ENCODE data around the gene PPP1R14B. TPM values are rescaled to one million over a fixed set of nuclear protein-coding genes. Genes with fewer than 3 reads are reported as not detected.

The PPP1R14B gene
- total and polyA plus RNA-seq, 2 donors (not counting 3 experiments of a cell fraction or from before 2014, with no cell fraction given) = 308 to 431 TPM

DNA sequence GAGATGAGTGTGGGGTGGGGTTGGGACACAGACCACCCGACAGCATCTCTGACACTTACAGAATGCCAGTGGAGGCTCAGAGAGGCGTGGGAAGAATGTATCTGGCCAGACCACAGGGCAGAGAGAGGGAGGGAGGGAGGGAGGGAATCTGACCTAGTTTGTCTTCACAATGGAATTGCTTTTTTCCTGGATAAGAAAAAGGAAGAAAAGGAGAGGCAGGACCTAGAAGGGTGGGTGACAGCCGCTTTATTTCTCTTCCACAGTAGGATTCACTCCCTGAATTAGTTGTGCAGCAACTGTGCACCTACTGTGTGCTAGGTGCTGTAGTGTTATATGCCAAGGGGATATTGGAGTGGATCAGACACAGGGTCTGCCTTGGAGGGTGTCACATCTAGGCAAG, 48.0 kb upstream of the PPP1R14B start:
- H3K27me3 ChIP-seq (ENCODE audit: control insufficient read depth in 2 of 2, insufficient read depth in 2 of 2, low read length in 2 of 2) = peaks cover 67 to 90% of the 10 kb centered on the region in 2 experiments
- no peaks in the 10 kb centered on the region for H3K9me3 ChIP-seq (replicated peaks; ENCODE audit: control insufficient read depth, insufficient read depth, low read length)
- CTCF ChIA-PET = interaction anchor here (0.7 kb wide), 1 partner anchor 10 kb away, joined by 4 read pairs; the partner anchor contains the start of gene ESRRA
- no peak overlapping the region for H3K4me3 ChIP-seq (replicated peaks in 1 of 3; ENCODE audit: insufficient read depth in 1 of 3, low read depth in 1 of 3, low read length in 3 of 3)
- H3K9ac ChIP-seq (replicated peaks; ENCODE audit: extremely low read depth, insufficient read depth, low read length) = no peak overlapping the region
- no peak for DNase-seq (ENCODE audit: low read depth, low spot score)
- intact Hi-C loops (cut with micrococcal nuclease) = no loop called here
- dilution Hi-C loops (cut with MboI; ENCODE audit: extremely low pct_ligation_motif_present, low sequenced_read_pairs) = no loop called here
- POLR2A ChIA-PET = no interaction called here
- no peaks in the 10 kb centered on the region for H3K9me1 ChIP-seq (replicated peaks; ENCODE audit: control insufficient read depth, extremely low read depth, insufficient read depth, low read length)
- no peak overlapping the region for H3K4me2 ChIP-seq (ENCODE audit: insufficient read depth, low read length)
- no peak for FAIRE-seq
- no peak overlapping the region for H2AFZ ChIP-seq (ENCODE audit: low read depth, low read length)
- H4K20me1 ChIP-seq (replicated peaks; ENCODE audit: control insufficient read depth, extremely low read depth, insufficient read depth, low read length) = no peaks in the 10 kb centered on the region
- H3K4me1 ChIP-seq (ENCODE audit: control insufficient read depth, extremely low read depth, insufficient read depth, low read length) = peaks cover 5% of the 10 kb centered on the region
- BruUV-seq (replicated peaks) = no TSS peak
- H3K36me3 ChIP-seq (ENCODE audit: control insufficient read depth in 2 of 2, extremely low read depth in 1 of 2, insufficient read depth in 2 of 2, low read length in 2 of 2) = no peaks in the 10 kb centered on the region
- H3K27ac ChIP-seq (ENCODE audit: insufficient read depth, low read depth, low read length) = no peak overlapping the region
- TF ChIP-seq MYC (IDR thresholded peaks at IDR 0.05; ENCODE audit: low read depth, low read length) = no peak
- TF ChIP-seq, protein P1, sequence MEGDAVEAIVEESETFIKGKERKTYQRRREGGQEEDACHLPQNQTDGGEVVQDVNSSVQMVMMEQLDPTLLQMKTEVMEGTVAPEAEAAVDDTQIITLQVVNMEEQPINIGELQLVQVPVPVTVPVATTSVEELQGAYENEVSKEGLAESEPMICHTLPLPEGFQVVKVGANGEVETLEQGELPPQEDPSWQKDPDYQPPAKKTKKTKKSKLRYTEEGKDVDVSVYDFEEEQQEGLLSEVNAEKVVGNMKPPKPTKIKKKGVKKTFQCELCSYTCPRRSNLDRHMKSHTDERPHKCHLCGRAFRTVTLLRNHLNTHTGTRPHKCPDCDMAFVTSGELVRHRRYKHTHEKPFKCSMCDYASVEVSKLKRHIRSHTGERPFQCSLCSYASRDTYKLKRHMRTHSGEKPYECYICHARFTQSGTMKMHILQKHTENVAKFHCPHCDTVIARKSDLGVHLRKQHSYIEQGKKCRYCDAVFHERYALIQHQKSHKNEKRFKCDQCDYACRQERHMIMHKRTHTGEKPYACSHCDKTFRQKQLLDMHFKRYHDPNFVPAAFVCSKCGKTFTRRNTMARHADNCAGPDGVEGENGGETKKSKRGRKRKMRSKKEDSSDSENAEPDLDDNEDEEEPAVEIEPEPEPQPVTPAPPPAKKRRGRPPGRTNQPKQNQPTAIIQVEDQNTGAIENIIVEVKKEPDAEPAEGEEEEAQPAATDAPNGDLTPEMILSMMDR (IDR thresholded peaks at IDR 0.05; ENCODE audit: extremely low read depth in 1 of 2, insufficient read depth in 1 of 2, low read depth in 1 of 2, low read length in 2 of 2) = no peak
- TF ChIP-seq POLR2A (IDR thresholded peaks at IDR 0.05; ENCODE audit: low read depth, low read length) = no peak
- TF ChIP-seq, protein P2, sequence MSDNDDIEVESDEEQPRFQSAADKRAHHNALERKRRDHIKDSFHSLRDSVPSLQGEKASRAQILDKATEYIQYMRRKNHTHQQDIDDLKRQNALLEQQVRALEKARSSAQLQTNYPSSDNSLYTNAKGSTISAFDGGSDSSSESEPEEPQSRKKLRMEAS (IDR thresholded peaks at IDR 0.05; ENCODE audit: insufficient read depth, insufficient read length) = no peak
- no peak for TF ChIP-seq EZH2 (IDR thresholded peaks at IDR 0.05; ENCODE audit: borderline replicate concordance, low read depth, low read length, severe bottlenecking)
- no peak for TF ChIP-seq FOS (IDR thresholded peaks at IDR 0.05; ENCODE audit: borderline replicate concordance, insufficient read depth, low read length)
- no peak for TF ChIP-seq JUN (IDR thresholded peaks at IDR 0.05; ENCODE audit: borderline replicate concordance, insufficient read depth, insufficient read length, low read depth)
- no peak for TF ChIP-seq POLR2AphosphoS5 (IDR thresholded peaks at IDR 0.05; ENCODE audit: insufficient read depth, low read depth, low read length)
- no peak for TF ChIP-seq GATA2 (IDR thresholded peaks at IDR 0.05; ENCODE audit: insufficient read depth, insufficient read length, low read depth, low read length)
- H3K79me2 ChIP-seq (ENCODE audit: control insufficient read depth, insufficient read depth, low read length) = no peaks in the 10 kb centered on the region
